ENCODE measurements around the gene CXXC5.

Gene CXXC5

GRCh38 chr5:139677736-139678613, 29.8 kb downstream of the CXXC5 start:
- DNase-seq (ENCODE audit: low read depth), result no peak
- TF ChIP-seq CTCF (IDR thresholded peaks at IDR 0.05; ENCODE audit: control insufficient read depth, insufficient read depth, low read depth, low read length, missing control alignments), result no peak
- H3K4me3 ChIP-seq (ENCODE audit: control insufficient read depth, low read depth, low read length), result no peak overlapping the region

- no peak for DNase-seq (ENCODE audit: low read depth)
- no peak overlapping the region for H3K4me3 ChIP-seq (ENCODE audit: control insufficient read depth, low read depth, low read length)
- TF ChIP-seq CTCF (IDR thresholded peaks at IDR 0.05; ENCODE audit: control insufficient read depth, insufficient read depth, low read depth, low read length, missing control alignments), result no peak
Measured at GRCh38 chr5:139678751-139679750, 30.9 kb downstream of the CXXC5 start.

GRCh38 chr5:139680368-139681111, 32.4 kb downstream of the CXXC5 start:
- H3K4me3 ChIP-seq (ENCODE audit: control insufficient read depth, low read depth, low read length), result no peak overlapping the region
- no peak for TF ChIP-seq CTCF (IDR thresholded peaks at IDR 0.05; ENCODE audit: control insufficient read depth, insufficient read depth, low read depth, low read length, missing control alignments)
- DNase-seq (ENCODE audit: low read depth), result no peak

- no peak for DNase-seq (ENCODE audit: low read depth)
- H3K4me3 ChIP-seq (ENCODE audit: control insufficient read depth, low read depth, low read length), result no peak overlapping the region
- TF ChIP-seq CTCF (IDR thresholded peaks at IDR 0.05; ENCODE audit: control insufficient read depth, insufficient read depth, low read depth, low read length, missing control alignments), result no peak
Measured at GRCh38 chr5:139681112-139681458, 32.9 kb downstream of the CXXC5 start.

GRCh38 chr5:139681466-139681865, 33.3 kb downstream of the CXXC5 start:
- no peak for DNase-seq (ENCODE audit: low read depth)
- no peak for TF ChIP-seq CTCF (IDR thresholded peaks at IDR 0.05; ENCODE audit: control insufficient read depth, insufficient read depth, low read depth, low read length, missing control alignments)
- H3K4me3 ChIP-seq (ENCODE audit: control insufficient read depth, low read depth, low read length), result no peak overlapping the region

Measured in AG09309 (cell line).